HG03442 (cell line): ENCODE data around the gene KHDC1.
"Not testable (repeated sequence)": the region's sequence is repeated elsewhere in the genome, so short reads cannot be mapped to it uniquely, and the experiment has no call there.

ENCODE experiments used
- ATAC-seq: cut with Tn5 transposase; IDR thresholded peaks from one replicate; pipeline ENCODE4 v1.9.1; 2021; ENCODE audit warnings: mild to moderate bottlenecking, moderate library complexity; ENCODE audit not compliant: unreplicated experiment

Gene KHDC1, protein sequence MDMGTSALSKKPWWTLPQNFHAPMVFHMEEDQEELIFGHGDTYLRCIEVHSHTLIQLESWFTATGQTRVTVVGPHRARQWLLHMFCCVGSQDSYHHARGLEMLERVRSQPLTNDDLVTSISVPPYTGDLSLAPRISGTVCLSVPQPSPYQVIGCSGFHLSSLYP

GRCh38 chr6:73262671-73263569 is at the start of gene KHDC1:
TSS of gene KHDC1 (minus strand) at chr6:73263196. CDS start at chr6:73242517, 20,679 bp downstream.
- peak; percentile 92 for ATAC-seq

DNA sequence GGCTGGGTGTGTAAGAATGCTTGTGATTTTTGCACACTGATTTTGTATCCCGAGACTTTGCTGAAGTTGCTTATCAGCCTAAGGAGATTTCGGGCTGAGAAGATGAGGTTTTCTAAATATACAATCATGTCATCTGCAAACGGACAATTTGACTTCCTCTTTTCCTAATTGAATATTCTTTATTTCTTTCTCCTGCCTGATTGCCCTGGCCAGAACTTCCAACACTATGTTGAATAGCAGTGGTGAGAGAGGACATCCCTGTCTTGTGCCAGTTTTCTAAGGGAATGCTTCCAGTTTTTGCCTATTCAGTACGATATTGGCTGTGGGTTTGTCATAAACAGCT is 47.5 kb upstream of the KHDC1 start:
- not testable (repeated sequence) for ATAC-seq

- peak; percentile 96 for ATAC-seq
Observed at GRCh38 chr6:73309785-73310502, 46.9 kb upstream of the KHDC1 start.

- no peak for ATAC-seq
Observed at GRCh38 chr6:73309535-73309784, 46.5 kb upstream of the KHDC1 start.

DNA sequence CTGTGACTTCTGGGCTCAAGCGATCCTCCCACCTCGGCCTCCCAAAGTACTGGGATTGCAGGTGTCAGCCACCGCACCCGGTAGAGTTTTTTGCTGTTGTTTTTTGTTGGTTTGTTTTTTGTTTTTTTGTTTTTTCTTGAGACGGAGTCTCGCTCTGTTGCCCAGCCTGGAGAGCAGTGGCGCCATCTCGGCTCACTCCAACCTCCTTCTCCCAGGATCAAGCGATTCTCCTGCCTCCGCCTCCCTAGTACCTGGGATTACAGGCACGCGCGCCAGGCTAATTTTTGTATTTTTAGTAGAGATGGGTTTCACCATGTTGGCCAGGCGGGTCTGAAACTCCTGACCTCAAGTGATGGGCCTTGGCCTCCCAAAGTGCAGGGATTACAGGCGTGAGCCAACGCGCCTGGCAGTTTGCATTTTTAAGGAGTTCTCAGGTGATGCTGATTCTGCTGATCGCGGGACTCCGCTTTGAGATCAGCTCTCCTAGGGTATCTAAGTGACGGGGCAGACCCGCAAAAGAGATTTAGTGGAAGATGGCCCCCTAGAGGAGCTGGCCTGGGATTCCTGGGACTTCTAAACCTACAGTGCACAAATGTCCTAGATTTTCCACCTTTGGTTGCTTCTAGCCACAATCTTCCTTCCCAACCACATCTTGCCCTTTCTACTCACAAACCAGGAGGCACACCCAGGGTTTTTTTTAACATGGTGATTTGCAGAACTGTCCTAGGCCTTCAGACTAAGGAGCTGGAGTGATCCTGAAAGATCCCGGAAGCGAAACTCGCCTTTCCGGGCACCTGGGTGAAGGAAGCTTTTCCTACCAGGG is 45.9 kb upstream of the KHDC1 start:
- no peak for ATAC-seq

DNA sequence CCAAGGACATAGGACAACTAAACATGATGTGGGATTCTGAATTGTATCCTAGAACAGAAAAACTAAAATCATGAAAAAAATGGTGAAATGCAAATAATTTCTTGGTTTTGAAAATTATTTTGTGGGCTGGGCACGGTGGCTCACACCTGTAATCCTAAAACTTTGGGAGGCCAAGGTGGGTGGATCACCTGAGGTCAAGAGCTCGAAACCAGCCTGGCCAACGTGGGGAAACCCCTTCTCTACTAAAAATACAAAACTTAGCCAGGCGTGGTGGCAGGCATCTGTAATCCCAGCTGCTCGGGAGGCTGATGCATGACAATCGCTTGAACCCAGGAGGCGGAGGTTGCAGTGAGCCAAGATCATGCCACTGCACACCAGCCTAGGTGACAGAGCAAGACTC is 40.8 kb upstream of the KHDC1 start:
- not testable (repeated sequence) for ATAC-seq

DNA sequence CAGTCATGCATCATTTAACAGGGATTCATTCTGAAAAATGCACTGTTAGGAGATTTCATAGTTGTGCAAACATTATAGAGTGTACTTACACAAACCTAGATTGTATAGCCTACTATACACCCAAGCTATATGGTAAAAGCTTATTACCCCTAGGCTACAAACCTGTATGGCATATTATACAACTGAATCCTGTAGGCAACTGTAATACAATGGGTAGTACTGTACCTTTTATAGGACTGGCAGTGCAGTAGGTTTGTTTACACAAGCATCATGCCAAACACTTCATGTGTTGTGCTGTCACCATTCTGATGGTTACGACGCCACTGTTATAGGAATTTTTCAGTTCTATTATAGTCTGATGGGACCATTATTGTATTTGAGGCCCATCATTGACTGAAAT is 39.3 kb upstream of the KHDC1 start:
- ATAC-seq: no peak

DNA sequence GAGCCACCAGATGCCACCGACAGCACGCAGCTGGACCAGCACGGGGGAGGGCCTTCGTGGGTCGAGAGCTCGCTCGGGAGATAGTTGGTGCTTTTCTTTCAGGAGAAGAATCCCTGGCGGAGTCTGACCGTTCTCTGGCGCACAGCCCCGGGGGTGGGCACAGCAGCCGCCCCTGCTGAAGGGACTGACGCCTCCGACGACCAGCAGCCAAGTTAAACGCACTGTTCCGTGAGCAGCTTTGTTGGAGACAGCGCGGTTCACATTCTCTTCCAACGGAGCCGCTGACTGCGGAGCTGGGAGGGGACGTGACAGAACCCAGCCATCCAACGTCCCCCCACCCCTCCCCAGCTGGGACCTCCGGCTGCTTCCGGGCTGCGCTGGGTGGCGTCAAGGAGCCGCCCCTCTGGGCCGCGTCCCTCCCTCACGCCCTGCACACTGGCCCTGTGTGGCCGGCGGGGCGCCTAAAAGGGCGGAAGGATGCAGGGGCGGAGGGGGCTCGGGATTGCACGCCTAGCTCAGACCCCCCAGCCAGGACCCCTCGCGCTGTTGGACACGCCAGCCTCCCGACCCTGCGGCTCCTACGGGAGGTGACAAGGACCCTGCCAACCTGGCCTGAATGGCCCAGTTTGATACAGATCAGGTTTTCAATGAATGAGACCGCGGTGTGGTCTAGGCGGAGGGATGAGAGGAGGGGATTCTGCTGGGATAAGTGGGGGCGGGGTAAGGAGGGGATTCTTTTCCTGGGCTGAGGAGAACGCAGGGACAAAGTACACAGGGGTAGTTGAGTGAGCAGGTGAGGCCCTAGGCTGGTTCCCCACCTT is 36.4 kb upstream of the KHDC1 start:
- ATAC-seq: no peak

GRCh38 chr6:73293331-73293730 is 30.3 kb upstream of the KHDC1 start:
- ATAC-seq: no peak

- no peak for ATAC-seq
Observed at GRCh38 chr6:73290435-73290834, 27.4 kb upstream of the KHDC1 start.

- ATAC-seq: no peak
Observed at GRCh38 chr6:73286752-73287151, 23.8 kb upstream of the KHDC1 start.

GRCh38 chr6:73285674-73286283 is 22.8 kb upstream of the KHDC1 start:
- no peak for ATAC-seq

DNA sequence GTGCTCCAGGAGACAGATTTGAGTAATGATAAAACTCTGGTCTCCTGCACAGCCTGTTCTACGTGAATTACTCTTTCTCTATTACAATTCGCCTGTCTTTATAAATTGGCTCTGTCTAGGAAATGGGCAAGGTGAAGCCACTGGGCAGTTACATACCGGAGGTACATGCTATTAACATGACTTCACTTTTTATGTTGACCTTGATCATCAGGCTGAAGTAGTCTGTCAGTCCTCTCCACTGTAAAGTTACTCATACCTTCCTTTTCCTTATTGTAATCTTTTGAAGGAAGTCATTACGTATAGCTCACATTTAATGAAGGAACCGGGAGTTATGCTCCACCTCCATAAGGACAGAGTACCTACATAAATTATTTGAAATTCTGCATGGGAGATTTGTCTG is 19.9 kb upstream of the KHDC1 start:
- no peak for ATAC-seq

DNA sequence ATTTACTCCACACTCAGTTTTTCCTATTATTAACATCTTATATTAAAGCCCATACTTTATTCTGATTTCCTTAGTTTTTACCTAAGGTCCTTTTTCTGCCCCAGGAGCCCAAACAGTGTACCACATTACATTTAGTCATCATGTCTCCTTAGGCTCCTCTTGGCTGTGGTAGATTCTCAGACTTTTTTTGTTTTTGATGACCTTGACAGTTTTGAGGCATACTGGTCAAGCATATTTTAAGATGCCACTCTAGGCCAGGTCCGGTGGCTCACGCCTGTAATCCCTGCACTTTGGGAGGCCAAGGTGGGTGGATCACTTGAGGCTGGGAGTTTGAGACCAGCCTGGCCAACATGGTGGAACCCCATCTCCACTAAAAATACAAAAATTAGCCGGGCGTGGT is 18.7 kb upstream of the KHDC1 start:
- not testable (repeated sequence) for ATAC-seq

DNA sequence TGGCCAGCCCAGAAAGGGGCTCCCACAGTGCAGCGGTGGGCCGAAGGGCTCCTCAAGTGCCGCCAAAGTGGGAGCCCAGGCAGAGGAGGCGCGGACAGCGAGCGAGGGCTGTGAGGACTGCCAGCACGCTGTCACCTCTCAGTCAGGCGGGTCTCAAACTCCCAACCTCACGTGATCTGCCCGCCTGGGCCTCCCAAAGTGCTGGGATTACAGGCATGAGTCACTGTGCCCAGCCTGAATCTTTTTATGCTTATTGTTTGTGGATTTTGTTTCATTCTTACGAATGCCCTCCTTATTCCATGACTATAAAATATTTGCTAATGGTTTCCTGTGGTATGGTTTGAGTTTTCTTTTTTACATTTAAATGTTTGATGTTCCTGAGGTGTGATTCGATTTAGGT is 6.3 kb upstream of the KHDC1 start:
- not testable (repeated sequence) for ATAC-seq

DNA sequence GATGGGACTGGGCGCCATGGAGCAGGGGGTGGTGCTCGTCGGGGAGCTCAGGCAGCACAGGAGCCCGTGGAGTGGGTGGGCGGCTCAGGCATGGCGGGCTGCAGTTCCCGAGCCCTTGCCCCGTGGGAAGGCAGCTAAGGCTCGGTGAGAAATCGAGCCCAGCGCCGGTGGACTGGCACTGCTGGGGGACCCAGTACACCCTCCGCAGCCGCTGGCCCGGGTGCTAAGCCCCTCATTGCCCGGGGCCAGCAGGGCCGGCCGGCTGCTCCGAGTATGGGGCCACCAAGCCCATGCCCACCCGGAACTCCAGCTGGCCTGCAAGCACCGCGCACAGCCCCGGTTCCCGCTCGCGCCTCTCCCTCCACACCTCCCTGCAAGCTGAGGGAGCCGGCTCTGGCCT is 5.9 kb upstream of the KHDC1 start:
- not testable (repeated sequence) for ATAC-seq

- no peak for ATAC-seq
Observed at GRCh38 chr6:73264446-73264845, 1.4 kb upstream of the KHDC1 start.

GRCh38 chr6:73263570-73263909 is 544 bp upstream of the KHDC1 start:
- ATAC-seq: peak; percentile 6

DNA sequence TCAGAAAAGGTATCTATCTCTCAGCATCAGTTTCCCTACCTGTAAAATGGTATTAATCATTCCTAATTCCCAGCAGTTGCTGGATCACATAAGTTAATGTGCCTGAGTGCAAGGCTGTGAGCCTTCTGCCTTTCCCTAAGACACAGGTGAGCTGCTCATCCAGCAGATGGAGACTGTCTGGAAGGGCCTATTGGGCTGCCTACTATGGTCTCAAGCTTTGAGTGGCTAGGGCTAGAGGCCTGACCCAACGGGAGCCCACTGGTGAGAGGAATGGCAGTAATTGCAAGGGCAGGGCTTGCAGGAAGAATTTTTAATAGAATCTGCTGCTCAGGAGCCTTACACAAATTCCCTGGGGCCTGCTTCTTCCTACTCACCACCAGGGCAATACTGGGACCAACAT is 4.3 kb downstream of the KHDC1 start:
- no peak for ATAC-seq

DNA sequence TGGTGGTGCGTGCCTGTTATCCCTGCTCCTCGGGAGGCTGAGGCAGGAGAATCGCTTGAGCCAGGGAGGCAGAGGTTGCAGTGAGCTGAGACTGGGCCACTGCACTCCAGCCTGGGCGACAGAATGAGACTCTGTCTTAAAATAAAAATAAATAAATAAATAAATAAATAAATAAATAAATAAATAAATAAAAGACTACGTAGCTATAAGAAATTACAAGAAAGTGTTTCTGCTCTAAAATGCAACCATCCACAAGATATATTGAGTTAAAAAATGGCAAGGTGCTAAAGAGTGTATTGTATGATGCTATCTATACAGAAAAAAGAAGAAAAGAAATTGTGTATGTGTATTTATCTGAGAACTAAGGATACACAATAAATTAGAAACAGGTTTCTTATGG is 8.7 kb downstream of the KHDC1 start:
- ATAC-seq: not testable (repeated sequence)
